Activated CD4-positive, alpha-beta memory T cell treated with anti-CD3 and anti-CD28 coated beads for 36 hours (primary cell): ENCODE results near the gene SZRD1. TPM values are rescaled to one million over a fixed set of nuclear protein-coding genes. Genes with fewer than 3 reads are reported as not detected.

ENCODE experiments used
- CTCF ChIA-PET: fragments of 350-600 bp; sonication (Branson Sonifier 250); formaldehyde crosslinking; loops from one replicate; lab custom pipeline; 2021; ENCODE audit warnings: antibody characterized with exemption, inconsistent platforms; lab: Charles Lee
- POLR2A ChIA-PET: fragments of 350-600 bp; sonication (Branson Sonifier 250); formaldehyde crosslinking; loops from one replicate; lab custom pipeline; 2021; ENCODE audit warnings: antibody characterized with exemption; lab: Charles Lee
- DNase-seq: peaks from one replicate; pipeline ENCODE4 v3.0.0-alpha.2; 2020
- H3K27ac Mint-ChIP-seq: one replicate; pipeline ENCODE4 v1.8.0; 2021; ENCODE audit warnings: mixed read lengths
- H3K27me3 Mint-ChIP-seq: one replicate; pipeline ENCODE4 v1.8.0; 2021; ENCODE audit warnings: mixed read lengths
- H3K36me3 Mint-ChIP-seq: one replicate; pipeline ENCODE4 v1.8.0; 2021; ENCODE audit warnings: mixed read lengths
- H3K4me1 Mint-ChIP-seq: one replicate; pipeline ENCODE4 v1.8.0; 2021; ENCODE audit warnings: low read depth, mixed read lengths
- H3K4me3 Mint-ChIP-seq: one replicate; pipeline ENCODE4 v1.8.0; 2021; ENCODE audit warnings: mild to moderate bottlenecking, mixed read lengths
- H3K9me3 Mint-ChIP-seq: one replicate; pipeline ENCODE4 v1.8.0; 2021; ENCODE audit warnings: mixed read lengths
- intact Hi-C: fragments of 100-400 bp; cut with micrococcal nuclease; formaldehyde crosslinking; loops from one replicate; pipeline ENCODE4 v1.15.1; 2023
- total RNA-seq, 2 experiments: library from RNA; stranded (reverse); gene quantifications; one replicate each; pipeline ENCODE4 v1.2.3, GENCODE V29; 2021

Gene SZRD1
- total RNA-seq, 2 experiments from 2014 or later: 185 to 191 TPM

- ChIA-PET POLR2A (interaction anchor here (0.6 kb wide), 1 partner anchor 44 kb away, joined by 3 read pairs; no protein-coding TSS in a partner anchor), CTCF (no interaction called here)
- no peaks in the 10 kb centered on the region for H3K36me3 Mint-ChIP-seq
- no peak overlapping the region for H3K27ac Mint-ChIP-seq
- no peak overlapping the region for H3K4me3 Mint-ChIP-seq
- H3K9me3 Mint-ChIP-seq: no peaks in the 10 kb centered on the region
- intact Hi-C loops: no loop called here
- no peak for DNase-seq
- H3K4me1 Mint-ChIP-seq: peaks cover 3% of the 10 kb centered on the region
- no peaks in the 10 kb centered on the region for H3K27me3 Mint-ChIP-seq
Observed at GRCh38 chr1:16433030-16433429, 66.0 kb downstream of the SZRD1 start.

GRCh38 chr1:16434007-16434406 is 67.0 kb downstream of the SZRD1 start:
- Mint-ChIP-seq H3K27me3 (no peaks in the 10 kb centered on the region), H3K4me1 (peaks cover 3% of the 10 kb centered on the region), H3K36me3 (no peaks in the 10 kb centered on the region), H3K27ac (no peak overlapping the region), H3K4me3 (no peak overlapping the region), H3K9me3 (no peaks in the 10 kb centered on the region)
- CTCF ChIA-PET: interaction anchor here (0.6 kb wide), 1 partner anchor 71 kb away, joined by 3 read pairs; no protein-coding TSS in a partner anchor
- no peak for DNase-seq
- POLR2A ChIA-PET: no interaction called here
- intact Hi-C loops: no loop called here

GRCh38 chr1:16434501-16434900 is 67.5 kb downstream of the SZRD1 start:
- H3K27me3 Mint-ChIP-seq: no peaks in the 10 kb centered on the region
- H3K9me3 Mint-ChIP-seq: no peaks in the 10 kb centered on the region
- H3K4me3 Mint-ChIP-seq: no peak overlapping the region
- CTCF ChIA-PET: no interaction called here
- H3K36me3 Mint-ChIP-seq: no peaks in the 10 kb centered on the region
- H3K27ac Mint-ChIP-seq: no peak overlapping the region
- DNase-seq: peak; percentile 27
- intact Hi-C loops: no loop called here
- POLR2A ChIA-PET: no interaction called here
- peaks cover 3% of the 10 kb centered on the region for H3K4me1 Mint-ChIP-seq

GRCh38 chr1:16436946-16437474 is 70.0 kb downstream of the SZRD1 start, which contains the start of gene SPATA21:
Gene SPATA21, minus strand, starts transcription at chr1:16437424. Its CDS starts 6,053 bp downstream, at chr1:16431371.
- Mint-ChIP-seq H3K27ac (no peak within 1 kb of the TSS), H3K4me3 (no peak within 1 kb of the TSS), H3K4me1 (peaks cover 14% of the 10 kb centered on the region), H3K27me3 (no peaks in the 10 kb centered on the region), H3K9me3 (no peaks in the 10 kb centered on the region), H3K36me3 (peaks cover 6% of the 10 kb centered on the region)
- peak; percentile 19 for DNase-seq
- CTCF ChIA-PET: no interaction called here
- POLR2A ChIA-PET: no interaction called here
- intact Hi-C loops: no loop called here

GRCh38 chr1:16438516-16438915 is 71.5 kb downstream of the SZRD1 start:
- H3K27ac Mint-ChIP-seq: no peak overlapping the region
- no peaks in the 10 kb centered on the region for H3K27me3 Mint-ChIP-seq
- ChIA-PET POLR2A (no interaction called here), CTCF (interaction anchor here (1.7 kb wide), 1 partner anchor 13 kb away, joined by 7 read pairs; no protein-coding TSS in a partner anchor)
- H3K4me1 Mint-ChIP-seq: peaks cover 29% of the 10 kb centered on the region
- no peak overlapping the region for H3K4me3 Mint-ChIP-seq
- DNase-seq: no peak
- peaks cover 7% of the 10 kb centered on the region for H3K36me3 Mint-ChIP-seq
- intact Hi-C loops: no loop called here
- H3K9me3 Mint-ChIP-seq: no peaks in the 10 kb centered on the region

GRCh38 chr1:16438924-16439323 is 71.9 kb downstream of the SZRD1 start:
- H3K27ac Mint-ChIP-seq: no peak overlapping the region
- H3K9me3 Mint-ChIP-seq: no peaks in the 10 kb centered on the region
- peaks cover 32% of the 10 kb centered on the region for H3K4me1 Mint-ChIP-seq
- intact Hi-C loops: no loop called here
- H3K4me3 Mint-ChIP-seq: no peak overlapping the region
- ChIA-PET CTCF (interaction anchor here (1.7 to 2.3 kb wide), 3 partner anchors 13 to 18 kb away, joined by 7 to 17 read pairs (median 10); no protein-coding TSS in a partner anchor), POLR2A (no interaction called here)
- H3K27me3 Mint-ChIP-seq: no peaks in the 10 kb centered on the region
- peaks cover 10% of the 10 kb centered on the region for H3K36me3 Mint-ChIP-seq
- no peak for DNase-seq

- Mint-ChIP-seq H3K27ac (peak overlapping the region; percentile 86), H3K4me3 (peak overlapping the region; percentile 87), H3K36me3 (peaks cover 17% of the 10 kb centered on the region), H3K27me3 (no peaks in the 10 kb centered on the region), H3K4me1 (peaks cover 35% of the 10 kb centered on the region), H3K9me3 (no peaks in the 10 kb centered on the region)
- CTCF ChIA-PET: interaction anchor here (0.7 to 2.3 kb wide), 18 partner anchors 10 to 361 kb away, joined by 3 to 17 read pairs (median 4); partner anchors contain the start of gene FBXO42
- intact Hi-C loops: loop anchor here (5.0 kb wide), 3 partner anchors 57 to 823 kb away; partner anchors contain the start of genes DDI2 and FBXO42
- DNase-seq: no peak
- POLR2A ChIA-PET: interaction anchor here (0.7 to 1.7 kb wide), 7 partner anchors 9 to 88 kb away, joined by 3 to 8 read pairs (median 4); partner anchors contain the start of genes FBXO42 and RNU1-1
Observed at GRCh38 chr1:16440131-16440469, 73.1 kb downstream of the SZRD1 start.

- H3K4me3 Mint-ChIP-seq: peak within 1 kb of the TSS; percentile 87
- no peaks in the 10 kb centered on the region for H3K27me3 Mint-ChIP-seq
- DNase-seq: peak; percentile 96
- intact Hi-C loops: loop anchor here (1.0 to 5.0 kb wide), 5 partner anchors 20 to 823 kb away; partner anchors contain the start of genes DDI2, FBXO42 and SZRD1
- H3K36me3 Mint-ChIP-seq: peaks cover 19% of the 10 kb centered on the region
- no peaks in the 10 kb centered on the region for H3K9me3 Mint-ChIP-seq
- peaks cover 37% of the 10 kb centered on the region for H3K4me1 Mint-ChIP-seq
- CTCF ChIA-PET: interaction anchor here (0.7 to 2.3 kb wide), 20 partner anchors 9 to 362 kb away, joined by 3 to 17 read pairs (median 4); partner anchors contain the start of gene FBXO42
- POLR2A ChIA-PET: interaction anchor here (0.5 to 1.7 kb wide), 10 partner anchors 9 to 201 kb away, joined by 3 to 8 read pairs (median 4); partner anchors contain the start of genes FBXO42 and RNU1-1
- peak within 1 kb of the TSS; percentile 86 for H3K27ac Mint-ChIP-seq
Observed at GRCh38 chr1:16440470-16441281, 73.6 kb downstream of the SZRD1 start, which contains the start of gene NECAP2. Gene NECAP2, plus strand, starts transcription at chr1:16440724. Its CDS starts 38 bp downstream, at chr1:16440762.

GRCh38 chr1:16441282-16441665 is 74.2 kb downstream of the SZRD1 start:
- Mint-ChIP-seq H3K36me3 (peaks cover 21% of the 10 kb centered on the region), H3K4me1 (peaks cover 38% of the 10 kb centered on the region), H3K9me3 (no peaks in the 10 kb centered on the region), H3K4me3 (peak overlapping the region; percentile 87), H3K27me3 (no peaks in the 10 kb centered on the region), H3K27ac (peak overlapping the region; percentile 86)
- ChIA-PET POLR2A (interaction anchor here (0.5 to 1.6 kb wide), 6 partner anchors 8 to 89 kb away, joined by 3 to 8 read pairs (median 4); partner anchors contain the start of genes FBXO42 and RNU1-1), CTCF (interaction anchor here (1.0 to 2.3 kb wide), 9 partner anchors 8 to 180 kb away, joined by 3 to 17 read pairs (median 5); no protein-coding TSS in a partner anchor)
- no peak for DNase-seq
- intact Hi-C loops: loop anchor here (1.0 to 5.0 kb wide), 5 partner anchors 21 to 824 kb away; partner anchors contain the start of genes DDI2, FBXO42 and SZRD1

- peak overlapping the region; percentile 87 for H3K4me3 Mint-ChIP-seq
- H3K27ac Mint-ChIP-seq: peak overlapping the region; percentile 86
- ChIA-PET POLR2A (interaction anchor here (0.6 to 0.7 kb wide), 3 partner anchors 75 to 610 kb away, joined by 3 read pairs; no protein-coding TSS in a partner anchor), CTCF (interaction anchor here (1.4 kb wide), 1 partner anchor 22 kb away, joined by 3 read pairs; no protein-coding TSS in a partner anchor)
- no peaks in the 10 kb centered on the region for H3K9me3 Mint-ChIP-seq
- H3K27me3 Mint-ChIP-seq: no peaks in the 10 kb centered on the region
- peaks cover 39% of the 10 kb centered on the region for H3K4me1 Mint-ChIP-seq
- H3K36me3 Mint-ChIP-seq: peaks cover 21% of the 10 kb centered on the region
- peak; percentile 35 for DNase-seq
- intact Hi-C loops: loop anchor here (5.0 kb wide), 3 partner anchors 55 to 825 kb away; partner anchors contain the start of genes DDI2 and FBXO42
Observed at GRCh38 chr1:16442265-16442664, 75.2 kb downstream of the SZRD1 start.

- ChIA-PET POLR2A (interaction anchor here (0.6 to 0.7 kb wide), 2 partner anchors 597 to 610 kb away, joined by 3 read pairs; no protein-coding TSS in a partner anchor), CTCF (no interaction called here)
- no peaks in the 10 kb centered on the region for H3K27me3 Mint-ChIP-seq
- intact Hi-C loops: loop anchor here (5.0 kb wide), 3 partner anchors 54 to 826 kb away; partner anchors contain the start of genes DDI2 and FBXO42
- no peaks in the 10 kb centered on the region for H3K9me3 Mint-ChIP-seq
- peak overlapping the region; percentile 33 for H3K4me3 Mint-ChIP-seq
- H3K36me3 Mint-ChIP-seq: peaks cover 26% of the 10 kb centered on the region
- DNase-seq: no peak
- H3K27ac Mint-ChIP-seq: peak overlapping the region; percentile 86
- H3K4me1 Mint-ChIP-seq: peaks cover 44% of the 10 kb centered on the region
Observed at GRCh38 chr1:16442941-16443340, 75.9 kb downstream of the SZRD1 start.
